Measurements from ENCODE around the gene METAP1.
"Not testable (repeated sequence)": the region's sequence is repeated elsewhere in the genome, so short reads cannot be mapped to it uniquely, and the experiment has no call there.

The METAP1 gene

DNA sequence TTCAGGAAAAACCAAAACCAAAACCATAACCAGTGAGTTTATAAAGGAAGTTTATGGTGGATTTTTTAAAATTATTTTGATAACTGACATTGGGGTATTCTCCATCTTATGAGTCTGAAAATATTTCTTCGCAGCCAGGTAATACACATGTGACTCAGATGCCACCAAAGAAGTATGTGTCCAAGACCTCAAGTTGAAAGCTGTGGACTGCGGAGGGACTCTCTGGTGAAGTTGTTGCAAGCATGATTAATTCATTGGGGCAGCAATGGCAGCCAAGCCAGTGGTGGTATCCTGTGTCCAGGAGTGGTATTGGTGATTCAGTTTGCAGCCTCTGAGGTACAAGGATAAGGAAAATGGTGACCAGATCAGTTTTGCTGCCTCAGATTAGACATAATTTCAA lies 107.1 kb downstream of the METAP1 start:
- no peak for DNase-seq

DNA sequence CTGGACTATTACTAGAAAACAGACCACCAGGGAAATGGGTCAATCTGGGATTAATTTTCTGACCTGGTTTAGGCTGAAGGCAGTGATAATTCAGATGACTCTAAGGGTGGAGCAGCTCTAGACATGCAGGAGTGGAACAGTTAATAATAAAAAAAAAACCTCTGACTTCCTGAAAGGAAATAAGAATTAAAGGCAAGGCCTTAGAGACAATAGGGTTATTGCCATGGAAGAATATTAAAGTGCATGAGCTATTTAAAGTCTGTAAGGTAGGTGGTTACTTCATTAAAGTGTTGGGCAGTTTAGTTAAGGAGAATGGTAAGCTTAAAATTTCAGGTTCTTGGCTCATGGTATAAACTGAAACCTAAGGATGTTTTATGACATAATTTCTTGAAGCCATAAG lies 107.6 kb downstream of the METAP1 start:
- no peak for DNase-seq

DNA sequence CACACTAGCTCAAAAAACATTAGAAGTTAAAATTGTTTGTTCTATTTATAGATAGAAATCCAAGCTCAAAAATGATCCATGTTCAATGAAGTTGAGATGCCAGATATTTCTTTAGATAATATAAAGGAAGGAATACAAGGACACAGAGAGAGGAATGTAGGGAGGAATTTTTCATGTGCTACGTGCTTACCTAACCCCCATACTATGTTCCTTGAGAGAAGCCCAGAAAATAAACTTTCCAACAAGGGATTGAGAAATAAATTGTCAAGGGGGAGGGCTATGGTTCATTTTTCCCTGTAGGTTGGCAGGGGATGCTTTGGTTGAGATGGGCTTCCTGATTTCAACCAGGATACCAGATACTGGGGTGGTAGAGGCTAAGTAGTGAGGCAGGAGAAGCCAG lies 108.6 kb downstream of the METAP1 start:
- DNase-seq, result no peak

DNA sequence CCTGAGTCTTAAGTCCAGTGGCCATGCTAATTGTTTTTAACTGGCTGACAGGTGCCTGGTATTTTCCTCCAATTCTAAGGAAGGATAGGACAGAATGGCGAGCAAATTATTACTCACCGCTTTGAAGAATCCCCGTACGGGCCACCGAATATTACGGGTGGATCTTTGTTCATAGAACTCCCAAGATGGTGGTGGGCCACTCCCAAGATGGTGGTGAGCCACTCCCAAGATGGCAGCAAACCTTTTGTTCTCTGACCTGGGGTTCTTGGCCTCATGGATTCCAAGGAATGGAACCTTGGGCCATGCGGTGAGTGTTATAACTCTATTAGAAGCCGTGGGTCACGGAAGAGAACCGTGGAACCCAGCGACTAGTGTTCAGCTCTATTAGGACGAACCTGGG lies 113.8 kb downstream of the METAP1 start:
- not testable (repeated sequence) for DNase-seq

Measured in activated CD4-positive, alpha-beta T cell treated with anti-CD3 and anti-CD28 coated beads, Interleukin-10, Interleukin-2, amounts not matched to agents 100 ng/mL and 50 ng/mL, durations not matched to agents 16 hours and 8 hours (primary cell).